ENCODE results near the gene PAX6.

PAX6 gene

DNA sequence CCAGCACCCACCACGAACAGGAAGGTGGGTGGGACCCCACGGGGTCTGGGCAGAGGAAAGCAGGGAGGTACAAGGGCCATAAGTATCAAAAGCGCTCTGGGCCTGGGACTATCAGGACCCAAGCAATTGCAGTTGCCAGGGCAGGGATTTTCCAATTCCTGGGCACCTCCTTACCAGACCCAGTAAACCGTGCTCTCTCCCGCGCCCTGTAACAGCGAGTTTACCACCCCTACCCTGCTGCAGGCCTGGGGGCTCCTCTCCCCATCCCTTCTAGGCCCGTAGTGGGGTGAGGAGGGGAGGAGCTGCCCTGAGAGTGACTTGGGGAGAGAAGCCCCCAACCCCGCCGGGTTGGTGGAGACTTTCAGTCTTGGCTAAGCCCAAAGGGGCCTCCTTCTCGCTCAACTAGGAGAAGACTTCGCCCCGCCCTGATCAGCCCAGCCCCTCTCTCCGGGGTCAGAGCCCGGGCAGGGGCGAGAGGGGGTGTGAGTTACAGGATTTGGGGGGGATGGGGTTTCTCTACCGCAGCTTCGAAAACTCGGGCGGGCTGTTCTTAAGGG lies 5.4 kb downstream of the PAX6 start:
- CTCF ChIA-PET: no interaction called here
- POLR2A ChIA-PET: no interaction called here
- no peak for DNase-seq (ENCODE audit: extremely low spot score)
- TF ChIP-seq LEF1 (IDR thresholded peaks at IDR 0.05; ENCODE audit: borderline replicate concordance): no peak
- TF ChIP-seq BHLHE40 (IDR thresholded peaks at IDR 0.05; ENCODE audit: borderline replicate concordance): no peak
- TF ChIP-seq SP1 (IDR thresholded peaks at IDR 0.05): no peak
- no peak for TF ChIP-seq HDGF (IDR thresholded peaks at IDR 0.05; ENCODE audit: borderline replicate concordance)
- no peak for TF ChIP-seq ZNF384 (IDR thresholded peaks at IDR 0.05)
- TF ChIP-seq CTBP1 (IDR thresholded peaks at IDR 0.05; ENCODE audit: borderline replicate concordance): no peak
- TF ChIP-seq ARNT (IDR thresholded peaks at IDR 0.05): no peak
- no peak for TF ChIP-seq ELF4 (IDR thresholded peaks at IDR 0.05)
- no peak for TF ChIP-seq FOXA1 (IDR thresholded peaks at IDR 0.05)
- no peak for TF ChIP-seq TARDBP (IDR thresholded peaks at IDR 0.05)
- TF ChIP-seq, protein P1, sequence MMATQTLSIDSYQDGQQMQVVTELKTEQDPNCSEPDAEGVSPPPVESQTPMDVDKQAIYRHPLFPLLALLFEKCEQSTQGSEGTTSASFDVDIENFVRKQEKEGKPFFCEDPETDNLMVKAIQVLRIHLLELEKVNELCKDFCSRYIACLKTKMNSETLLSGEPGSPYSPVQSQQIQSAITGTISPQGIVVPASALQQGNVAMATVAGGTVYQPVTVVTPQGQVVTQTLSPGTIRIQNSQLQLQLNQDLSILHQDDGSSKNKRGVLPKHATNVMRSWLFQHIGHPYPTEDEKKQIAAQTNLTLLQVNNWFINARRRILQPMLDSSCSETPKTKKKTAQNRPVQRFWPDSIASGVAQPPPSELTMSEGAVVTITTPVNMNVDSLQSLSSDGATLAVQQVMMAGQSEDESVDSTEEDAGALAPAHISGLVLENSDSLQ (IDR thresholded peaks at IDR 0.05): no peak
- no peak for TF ChIP-seq FOXM1 (IDR thresholded peaks at IDR 0.05; ENCODE audit: borderline replicate concordance)
- TF ChIP-seq FOXK2 (IDR thresholded peaks at IDR 0.05): no peak
- no peak for TF ChIP-seq SUZ12 (IDR thresholded peaks at IDR 0.05)
- no peak for TF ChIP-seq L3MBTL2 (conservative IDR thresholded peaks at IDR 0.05)
- no peak for TF ChIP-seq NFRKB (IDR thresholded peaks at IDR 0.05)

- DNase-seq (ENCODE audit: extremely low spot score): no peak
- POLR2A ChIA-PET: no interaction called here
- TF ChIP-seq SP1 (IDR thresholded peaks at IDR 0.05) (no peak), ELF4 (IDR thresholded peaks at IDR 0.05) (no peak), L3MBTL2 (conservative IDR thresholded peaks at IDR 0.05) (no peak), CTBP1 (IDR thresholded peaks at IDR 0.05; ENCODE audit: borderline replicate concordance) (no peak), SUZ12 (IDR thresholded peaks at IDR 0.05) (no peak), FOXM1 (IDR thresholded peaks at IDR 0.05; ENCODE audit: borderline replicate concordance) (no peak), NFRKB (IDR thresholded peaks at IDR 0.05) (no peak), FOXK2 (IDR thresholded peaks at IDR 0.05) (no peak), BHLHE40 (IDR thresholded peaks at IDR 0.05; ENCODE audit: borderline replicate concordance) (no peak)
- TF ChIP-seq, protein P1 (IDR thresholded peaks at IDR 0.05): no peak
- CTCF ChIA-PET: no interaction called here
Observed at GRCh38 chr11:31805037-31805628, 6.0 kb downstream of the PAX6 start.

GRCh38 chr11:31804312-31805036 lies 6.6 kb downstream of the PAX6 start:
- ChIA-PET CTCF (no interaction called here), POLR2A (no interaction called here)
- TF ChIP-seq ARNT (IDR thresholded peaks at IDR 0.05): no peak
- TF ChIP-seq BHLHE40 (IDR thresholded peaks at IDR 0.05; ENCODE audit: borderline replicate concordance): no peak
- no peak for TF ChIP-seq ELF4 (IDR thresholded peaks at IDR 0.05)
- TF ChIP-seq FOXK2 (IDR thresholded peaks at IDR 0.05): no peak
- no peak for TF ChIP-seq L3MBTL2 (conservative IDR thresholded peaks at IDR 0.05)
- TF ChIP-seq LEF1 (IDR thresholded peaks at IDR 0.05; ENCODE audit: borderline replicate concordance): no peak
- no peak for DNase-seq (ENCODE audit: extremely low spot score)

DNA sequence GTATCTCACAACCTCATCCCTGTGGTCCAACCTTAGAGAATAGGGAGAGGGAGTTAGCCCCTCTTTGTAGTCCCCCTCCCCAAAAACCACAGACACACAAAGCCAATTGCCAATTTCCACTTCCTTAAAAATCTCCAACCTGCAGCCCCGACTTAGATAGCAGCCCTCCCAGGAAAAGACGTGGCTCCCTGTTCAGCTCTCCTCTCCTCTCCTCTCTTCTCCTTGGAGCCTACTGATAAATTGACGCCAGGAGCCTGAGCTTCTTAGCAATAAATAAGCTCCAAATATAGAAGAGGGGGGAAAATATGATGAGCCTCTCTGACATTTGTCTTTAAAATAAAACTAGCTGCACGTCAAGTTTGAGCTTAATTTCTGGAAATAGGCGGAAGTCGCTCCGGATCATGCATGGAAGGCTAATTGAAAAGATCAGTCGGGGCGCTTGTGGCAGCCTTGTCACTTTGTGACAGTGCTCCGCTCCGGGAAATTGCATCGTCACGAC lies 7.3 kb downstream of the PAX6 start:
- POLR2A ChIA-PET: no interaction called here
- CTCF ChIA-PET: no interaction called here
- no peak for DNase-seq (ENCODE audit: extremely low spot score)
- TF ChIP-seq SP1 (IDR thresholded peaks at IDR 0.05) (no peak), L3MBTL2 (conservative IDR thresholded peaks at IDR 0.05) (no peak), ELF4 (IDR thresholded peaks at IDR 0.05) (no peak), SUZ12 (IDR thresholded peaks at IDR 0.05) (no peak), BHLHE40 (IDR thresholded peaks at IDR 0.05; ENCODE audit: borderline replicate concordance) (no peak), HDGF (IDR thresholded peaks at IDR 0.05; ENCODE audit: borderline replicate concordance) (no peak), LEF1 (IDR thresholded peaks at IDR 0.05; ENCODE audit: borderline replicate concordance) (no peak), FOXK2 (IDR thresholded peaks at IDR 0.05) (no peak), FOXA1 (IDR thresholded peaks at IDR 0.05) (no peak), ZNF384 (IDR thresholded peaks at IDR 0.05) (no peak), FOXM1 (IDR thresholded peaks at IDR 0.05; ENCODE audit: borderline replicate concordance) (no peak), TARDBP (IDR thresholded peaks at IDR 0.05) (no peak)
- TF ChIP-seq, protein P1 (IDR thresholded peaks at IDR 0.05): no peak

- CTCF ChIA-PET: no interaction called here
- TF ChIP-seq HDGF (IDR thresholded peaks at IDR 0.05; ENCODE audit: borderline replicate concordance): no peak
- TF ChIP-seq CTBP1 (IDR thresholded peaks at IDR 0.05; ENCODE audit: borderline replicate concordance): no peak
- no peak for TF ChIP-seq SUZ12 (IDR thresholded peaks at IDR 0.05)
- TF ChIP-seq FOXA1 (IDR thresholded peaks at IDR 0.05): no peak
- no peak for TF ChIP-seq SP1 (IDR thresholded peaks at IDR 0.05)
- TF ChIP-seq ELF4 (IDR thresholded peaks at IDR 0.05): no peak
- TF ChIP-seq L3MBTL2 (conservative IDR thresholded peaks at IDR 0.05): no peak
- TF ChIP-seq FOXK2 (IDR thresholded peaks at IDR 0.05): no peak
- no peak for TF ChIP-seq BHLHE40 (IDR thresholded peaks at IDR 0.05; ENCODE audit: borderline replicate concordance)
- no peak for DNase-seq (ENCODE audit: extremely low spot score)
- POLR2A ChIA-PET: no interaction called here
Observed at GRCh38 chr11:31802990-31803812, 7.9 kb downstream of the PAX6 start.
